GM18861 (cell line): ENCODE measurements around the gene TNNT3.

Experiments
- ATAC-seq: cut with Tn5 transposase; IDR thresholded peaks from one replicate; pipeline ENCODE4 v1.9.1; 2021; ENCODE audit not compliant: unreplicated experiment

Gene TNNT3

DNA sequence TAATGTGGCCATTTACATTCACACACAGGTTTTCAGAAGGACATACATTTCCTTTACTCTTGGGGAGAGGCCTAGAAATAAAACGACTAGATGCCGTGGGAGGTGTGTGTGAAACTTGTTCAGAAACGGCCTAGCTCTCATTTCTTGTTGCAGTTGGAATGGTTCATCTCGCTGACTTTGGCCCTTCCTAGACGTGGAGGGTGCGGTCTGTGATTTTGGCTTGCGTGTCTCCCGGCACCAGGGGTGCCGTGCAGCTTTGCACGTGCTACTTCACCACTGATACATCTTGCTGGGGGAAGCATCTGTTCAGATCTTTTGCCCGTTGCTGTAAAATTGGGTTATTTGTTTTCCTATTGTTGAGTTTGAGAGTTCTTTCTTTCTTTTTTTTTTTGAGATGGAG is 24.7 kb upstream of the TNNT3 start:
- ATAC-seq, result no peak

DNA sequence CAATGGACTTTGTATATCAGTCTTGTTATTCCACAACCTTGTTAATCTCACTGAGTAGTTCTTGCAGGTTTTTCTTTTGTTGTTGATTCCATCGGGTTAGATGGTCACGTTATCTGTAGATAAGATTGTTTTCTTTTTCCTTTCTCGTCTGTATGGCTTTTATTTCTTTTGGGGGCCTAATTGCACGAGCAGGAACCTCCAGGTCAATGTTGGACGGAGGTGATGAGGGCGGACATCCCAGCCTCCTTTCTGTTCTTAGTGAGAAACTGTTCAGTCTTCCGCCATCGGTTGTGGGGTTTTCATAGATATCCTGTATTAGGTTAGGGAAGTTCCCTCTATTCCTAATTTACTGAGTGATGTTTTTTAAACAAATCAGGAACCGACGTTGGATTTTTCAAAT is 23.0 kb upstream of the TNNT3 start:
- ATAC-seq, result no peak

DNA sequence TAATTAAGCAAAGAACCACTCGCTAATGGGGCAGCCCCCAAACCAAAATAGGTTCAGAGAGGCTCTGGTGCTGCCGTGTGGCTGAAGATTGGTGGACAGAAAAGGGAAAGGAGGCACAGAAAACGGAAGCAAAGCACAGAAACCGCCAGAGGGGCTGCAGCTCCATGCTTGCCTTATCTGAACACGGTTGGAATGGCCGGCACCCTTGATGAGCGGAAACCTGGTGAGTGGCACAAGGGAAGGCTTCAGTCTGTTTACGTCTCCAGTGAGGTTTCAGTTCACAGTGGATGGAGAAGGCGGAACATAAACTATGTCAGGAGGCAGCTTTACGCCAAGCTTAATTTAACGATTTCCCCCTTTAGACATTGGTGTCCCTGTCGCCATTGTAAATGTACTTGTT is 22.6 kb upstream of the TNNT3 start:
- ATAC-seq, result no peak

DNA sequence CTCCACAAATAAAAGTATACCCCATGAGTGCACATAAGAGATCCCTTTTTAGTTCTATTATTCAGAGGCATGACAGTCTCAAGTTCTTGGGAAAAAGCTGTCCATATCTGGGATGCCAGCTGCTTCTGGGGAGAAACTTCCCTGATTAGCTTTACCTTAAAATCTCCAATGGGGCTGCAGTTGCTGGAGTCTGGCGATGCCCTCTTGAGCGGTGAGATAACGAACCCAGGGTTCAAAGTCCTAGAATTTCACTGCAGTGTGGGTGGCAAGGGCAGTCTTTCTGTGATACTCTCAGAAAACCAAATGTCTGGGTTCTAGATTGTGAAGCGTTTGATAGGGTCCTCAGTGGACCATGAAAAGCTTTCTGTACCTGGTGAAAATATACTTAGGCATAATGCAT is 20.4 kb upstream of the TNNT3 start:
- ATAC-seq, result no peak

DNA sequence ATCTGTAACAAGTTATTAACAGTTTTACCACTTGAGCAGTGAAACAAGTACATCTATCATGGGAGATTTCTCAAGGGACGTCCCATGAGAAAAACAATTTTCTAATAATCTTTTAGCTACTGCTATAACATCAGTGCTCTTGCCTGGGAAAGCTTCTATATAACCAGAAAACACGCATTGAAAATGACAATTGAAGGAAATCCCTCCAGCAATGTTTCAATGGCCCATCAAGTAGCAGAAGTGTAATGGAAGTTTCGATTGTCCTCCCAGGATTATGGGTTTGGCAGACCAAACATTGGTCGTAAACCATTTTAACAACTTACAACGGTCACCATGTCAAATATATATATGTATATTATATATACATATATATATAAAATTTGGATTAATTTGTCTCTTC is 19.8 kb upstream of the TNNT3 start:
- ATAC-seq, result no peak

DNA sequence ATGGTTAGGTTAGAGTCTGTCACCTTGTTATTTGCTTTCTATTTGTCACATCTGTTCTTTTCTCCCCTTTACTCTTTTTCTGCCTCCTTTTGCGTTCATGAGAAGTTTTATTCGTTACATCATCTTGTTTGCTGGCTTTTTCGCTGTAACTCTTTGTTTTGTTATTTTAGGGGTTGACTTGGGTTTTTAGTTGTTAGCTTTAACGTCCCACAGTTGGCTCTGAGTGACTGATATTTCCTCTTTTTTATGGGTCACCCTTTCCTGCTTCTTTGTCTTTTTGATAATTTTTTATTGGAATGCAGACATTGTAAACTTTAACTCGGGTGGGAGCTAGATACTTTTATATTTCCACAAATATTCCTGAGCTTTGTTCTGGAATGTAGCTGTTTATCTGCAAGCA is 13.3 kb upstream of the TNNT3 start:
- no peak for ATAC-seq

DNA sequence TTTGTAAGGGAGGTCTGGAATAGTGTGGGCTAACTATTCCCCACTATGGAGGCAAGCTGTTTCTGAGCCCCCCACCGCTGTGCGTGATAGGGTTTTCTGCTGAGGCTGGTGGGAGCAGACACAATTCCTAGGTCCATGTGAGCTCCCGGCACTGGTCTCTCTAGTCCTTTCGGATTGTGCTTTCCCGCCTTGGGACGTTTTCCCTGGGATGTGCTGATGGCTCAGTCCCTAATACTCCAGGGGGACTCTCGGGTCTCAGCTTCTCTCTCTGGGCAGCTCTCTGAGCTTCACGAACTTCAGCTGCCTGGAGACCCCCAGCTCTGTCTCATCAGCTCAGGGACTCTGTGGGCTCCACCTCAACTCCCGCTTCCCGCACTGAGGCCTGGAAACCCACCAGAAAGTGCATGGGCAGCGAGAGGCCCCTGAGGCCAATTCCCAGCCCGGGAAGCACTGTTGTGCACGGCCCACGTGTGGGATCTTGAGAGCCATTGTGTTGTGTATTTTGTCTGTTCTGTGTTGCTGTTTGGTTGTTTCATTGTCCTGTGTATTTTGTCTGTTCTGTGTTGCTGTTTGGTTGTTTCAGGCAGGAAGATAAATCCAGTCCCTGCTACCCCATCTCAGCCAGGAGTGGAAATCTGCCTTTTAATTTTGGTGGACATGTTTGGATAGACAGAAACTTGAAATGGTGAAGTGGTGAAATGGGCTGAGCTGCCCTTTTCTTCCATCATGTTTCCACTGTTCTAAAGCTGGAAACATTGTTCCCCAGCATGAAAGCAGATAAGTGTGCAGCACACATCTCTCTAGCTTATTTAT is 12.7 kb upstream of the TNNT3 start:
- ATAC-seq, result no peak

DNA sequence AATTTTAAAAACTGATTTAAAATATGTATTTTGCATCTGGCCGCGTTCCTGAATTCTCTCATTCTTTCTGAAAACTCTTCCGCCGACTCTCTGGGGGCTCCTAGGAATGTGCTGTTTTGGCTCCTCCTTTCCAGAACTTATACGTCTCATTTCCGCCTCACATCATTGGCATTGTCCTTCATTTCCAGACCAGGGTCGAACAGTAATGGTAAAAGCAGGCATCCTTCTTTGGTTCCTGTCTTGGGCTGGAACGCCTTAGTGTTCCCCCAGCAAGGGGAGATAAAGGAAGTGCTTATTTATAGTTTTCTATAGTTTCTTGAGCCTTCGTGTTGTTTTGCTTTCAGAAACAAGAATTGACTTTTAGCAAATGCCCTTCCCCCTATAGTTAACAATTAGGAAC is 10.9 kb upstream of the TNNT3 start:
- no peak for ATAC-seq

DNA sequence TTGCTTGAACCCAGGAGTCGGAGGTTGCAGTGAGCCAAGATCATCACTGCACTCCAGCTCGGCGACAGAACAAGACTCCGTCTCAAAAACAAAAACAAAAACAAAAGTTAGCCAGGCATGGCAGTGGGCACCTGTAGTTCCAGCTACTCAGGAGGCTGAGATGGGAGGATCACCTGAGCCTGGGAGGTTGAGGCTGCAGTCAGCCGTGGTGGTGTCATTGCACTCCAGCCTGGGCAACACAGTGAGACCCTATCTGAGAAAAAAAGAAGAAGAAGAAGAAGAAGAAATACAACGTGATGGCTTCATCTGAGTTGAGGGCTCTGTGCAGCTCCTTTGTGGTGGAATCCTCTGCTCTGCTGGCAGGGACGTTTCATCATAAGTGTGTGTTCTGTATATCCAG is 10.0 kb upstream of the TNNT3 start:
- ATAC-seq, result no peak

DNA sequence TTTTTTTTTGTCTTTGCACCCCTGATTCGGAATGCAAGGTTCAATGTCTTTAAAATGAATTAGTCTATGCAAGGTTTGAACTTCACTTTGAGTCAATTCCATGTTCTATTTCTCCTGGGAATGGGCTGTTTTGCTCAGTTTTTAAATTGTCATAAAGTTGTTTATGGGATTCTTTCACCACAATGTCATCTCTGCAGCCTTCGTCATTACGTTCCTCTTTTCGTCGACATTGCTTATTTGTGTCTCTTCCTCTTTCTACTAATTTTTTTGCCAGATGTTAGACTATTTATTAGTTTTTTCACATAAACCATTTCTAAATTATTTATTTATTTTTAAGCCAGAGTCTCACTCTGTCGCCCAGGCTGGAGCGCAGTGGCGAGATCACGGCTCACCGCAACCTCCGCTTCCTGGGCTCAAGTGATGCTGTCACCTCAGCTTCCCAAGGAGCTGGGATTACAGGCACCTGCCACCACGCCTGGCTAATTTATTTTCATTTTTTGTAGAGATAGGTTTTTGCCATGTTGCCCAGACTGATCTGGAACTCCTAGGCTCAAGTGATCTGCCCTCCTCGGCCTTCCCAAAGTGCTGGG is 7.1 kb upstream of the TNNT3 start:
- ATAC-seq, result no peak

DNA sequence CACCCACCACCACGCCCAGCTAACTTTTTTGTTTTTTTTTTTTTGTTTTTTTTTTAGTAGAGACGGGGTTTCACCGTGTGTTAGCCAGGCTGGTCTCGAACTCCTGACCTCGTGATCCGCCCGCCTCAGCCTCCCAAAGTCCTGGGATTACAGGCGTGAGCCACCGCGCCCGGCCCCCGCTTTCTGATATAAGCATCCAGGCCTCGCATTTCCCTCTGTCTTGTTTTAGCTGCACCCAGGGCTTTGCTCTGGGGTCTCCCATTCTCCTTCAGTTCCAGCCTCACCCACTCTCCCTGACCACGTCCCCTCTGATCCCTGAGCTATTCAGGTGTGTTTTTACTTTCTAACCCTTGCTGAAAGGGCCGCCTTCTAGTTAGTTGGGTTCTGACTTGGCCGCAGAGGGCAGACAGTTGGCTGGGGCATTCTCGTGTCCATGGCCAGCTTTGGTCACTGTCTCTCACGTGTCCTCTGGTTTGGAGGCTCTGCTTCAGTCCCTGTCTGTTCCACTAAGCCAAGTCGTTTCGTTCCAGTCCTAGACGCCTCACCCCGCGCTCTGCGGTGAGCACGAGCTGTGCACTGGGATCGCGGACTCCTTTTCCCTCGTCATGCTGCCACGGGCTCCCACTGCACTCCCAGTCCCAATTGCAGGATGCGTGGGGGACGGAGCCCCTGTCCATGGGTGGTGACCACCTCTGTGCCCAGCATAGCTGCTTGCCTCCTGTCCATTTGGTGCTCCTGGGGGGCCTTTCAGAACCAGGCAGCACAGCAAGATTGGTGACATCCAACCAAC is 6.0 kb upstream of the TNNT3 start:
- ATAC-seq, result no peak

DNA sequence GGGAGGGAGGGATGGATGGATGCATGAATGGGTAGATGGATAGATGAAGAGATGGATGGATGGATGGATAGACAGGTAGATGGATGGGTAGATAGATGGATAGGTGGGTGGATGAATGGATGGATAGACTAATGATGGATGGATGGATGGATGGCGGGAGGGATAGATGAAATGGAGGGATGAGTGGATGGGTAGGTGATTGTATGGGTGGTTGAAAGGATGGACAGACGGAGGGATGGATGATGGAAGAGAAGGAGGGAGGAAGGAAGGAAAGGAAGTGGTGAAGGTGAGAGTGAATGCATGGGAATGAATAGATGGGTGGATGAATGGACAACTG is 3.7 kb upstream of the TNNT3 start:
- no peak for ATAC-seq

DNA sequence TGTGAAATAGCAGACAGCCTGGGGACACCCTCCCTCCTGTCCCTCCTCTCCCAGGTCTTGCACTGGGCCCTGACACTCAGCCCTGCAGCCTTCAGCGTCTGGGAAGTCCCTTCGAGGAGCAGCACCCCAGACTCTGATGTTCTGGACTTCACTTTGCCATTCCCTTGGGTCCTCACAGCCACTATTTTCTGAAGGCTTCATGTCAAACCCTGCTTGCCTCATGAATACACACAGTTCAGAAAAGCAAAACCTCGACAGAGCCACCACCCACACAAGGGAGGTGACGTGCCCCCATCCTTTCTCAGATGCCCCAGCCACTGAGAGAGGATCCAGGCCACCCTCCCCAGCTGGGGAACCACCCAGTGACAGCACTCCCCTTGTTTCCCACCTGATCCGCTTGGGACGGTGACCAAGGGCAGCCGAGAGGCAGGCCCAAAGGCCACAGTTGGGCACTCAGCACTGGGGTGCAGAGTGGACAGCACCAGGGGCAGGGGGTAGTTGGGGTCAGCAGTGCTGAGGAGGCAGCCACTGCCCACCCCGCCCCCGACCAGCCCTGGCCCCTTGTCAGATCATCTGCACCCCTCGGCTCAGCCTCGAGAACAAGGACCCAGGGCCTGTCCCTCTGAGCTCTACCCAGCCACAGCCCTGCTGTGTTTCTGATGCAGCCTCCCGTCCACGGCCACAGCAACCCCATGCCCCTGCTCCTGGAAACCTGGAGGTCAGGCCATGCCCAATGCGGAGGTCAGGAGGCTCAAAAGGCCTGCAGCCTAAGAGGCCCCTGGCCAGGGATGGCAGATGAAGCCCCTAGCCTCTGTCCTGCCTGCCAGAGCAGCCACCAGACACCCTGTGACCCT is 3.1 kb upstream of the TNNT3 start:
- ATAC-seq, result no peak

DNA sequence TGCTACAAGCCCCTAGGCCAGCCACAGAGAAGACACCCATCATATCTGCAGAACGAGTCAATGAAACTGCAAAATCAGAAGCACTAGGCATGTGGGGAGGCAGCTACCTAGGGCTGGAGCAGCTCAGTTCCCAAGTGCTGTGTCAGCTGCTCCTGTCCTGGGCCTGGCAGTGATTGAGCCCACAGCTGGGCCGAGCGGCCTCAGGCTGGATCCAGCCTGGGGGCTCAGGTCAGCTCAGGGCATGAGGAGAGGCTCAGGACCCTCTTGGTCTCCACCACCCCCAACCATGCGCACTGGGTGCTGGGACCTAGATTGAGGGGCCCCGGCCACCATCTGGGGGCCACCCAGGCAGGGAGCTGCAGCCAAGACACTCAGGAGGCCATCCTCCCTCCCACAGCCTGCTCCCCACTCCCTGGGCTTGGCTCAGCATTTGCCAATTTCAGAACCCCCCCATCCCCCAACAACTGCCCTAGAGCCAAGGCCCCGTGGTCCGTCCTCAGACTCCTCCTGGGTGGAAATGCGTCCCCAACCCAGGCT is 2.4 kb upstream of the TNNT3 start:
- no peak for ATAC-seq

DNA sequence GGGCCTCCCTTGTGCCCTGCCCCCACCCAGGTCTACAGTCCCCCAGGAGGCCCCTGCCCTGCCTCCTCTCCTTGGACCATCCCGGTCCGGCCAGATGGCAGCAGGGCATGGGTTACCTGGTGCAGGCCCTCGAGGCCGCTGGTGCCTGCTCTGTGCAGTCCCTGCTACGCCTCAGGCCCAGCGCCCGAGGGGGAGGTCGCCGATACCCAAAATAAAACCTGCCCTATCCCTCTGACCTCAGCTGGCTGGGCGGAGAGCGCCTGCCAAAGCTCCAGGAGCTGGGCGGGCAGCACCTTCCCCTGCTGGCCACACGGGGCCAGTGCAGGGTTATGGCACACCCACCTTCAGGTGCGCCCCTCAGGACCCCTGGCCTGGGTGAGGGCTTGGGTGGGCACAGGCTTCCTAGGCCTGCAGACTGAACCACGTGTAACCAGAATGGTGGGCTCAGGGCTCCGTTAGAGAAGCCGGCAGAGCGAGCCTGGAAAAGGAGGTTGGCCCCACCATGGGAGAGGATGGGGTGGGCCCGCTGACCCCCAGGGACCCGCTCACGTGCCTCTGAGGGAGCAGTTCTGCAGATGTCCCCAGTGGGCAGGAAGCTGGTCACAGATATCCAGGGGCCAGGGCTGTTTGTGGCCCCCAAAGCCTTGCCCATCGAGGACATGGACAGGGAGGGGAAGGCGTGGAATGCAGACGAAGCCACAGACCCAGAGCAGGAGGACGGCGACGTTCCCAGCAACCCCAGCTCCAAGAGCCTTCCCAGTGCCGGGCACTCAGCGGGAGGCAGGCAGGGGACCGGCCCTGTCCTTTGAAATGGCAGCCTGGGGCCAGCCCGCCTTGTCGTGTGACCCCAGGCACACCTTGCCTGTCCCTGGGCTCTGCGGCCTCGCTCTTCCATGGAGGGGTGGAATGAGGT is 1.7 kb upstream of the TNNT3 start:
- no peak for ATAC-seq

DNA sequence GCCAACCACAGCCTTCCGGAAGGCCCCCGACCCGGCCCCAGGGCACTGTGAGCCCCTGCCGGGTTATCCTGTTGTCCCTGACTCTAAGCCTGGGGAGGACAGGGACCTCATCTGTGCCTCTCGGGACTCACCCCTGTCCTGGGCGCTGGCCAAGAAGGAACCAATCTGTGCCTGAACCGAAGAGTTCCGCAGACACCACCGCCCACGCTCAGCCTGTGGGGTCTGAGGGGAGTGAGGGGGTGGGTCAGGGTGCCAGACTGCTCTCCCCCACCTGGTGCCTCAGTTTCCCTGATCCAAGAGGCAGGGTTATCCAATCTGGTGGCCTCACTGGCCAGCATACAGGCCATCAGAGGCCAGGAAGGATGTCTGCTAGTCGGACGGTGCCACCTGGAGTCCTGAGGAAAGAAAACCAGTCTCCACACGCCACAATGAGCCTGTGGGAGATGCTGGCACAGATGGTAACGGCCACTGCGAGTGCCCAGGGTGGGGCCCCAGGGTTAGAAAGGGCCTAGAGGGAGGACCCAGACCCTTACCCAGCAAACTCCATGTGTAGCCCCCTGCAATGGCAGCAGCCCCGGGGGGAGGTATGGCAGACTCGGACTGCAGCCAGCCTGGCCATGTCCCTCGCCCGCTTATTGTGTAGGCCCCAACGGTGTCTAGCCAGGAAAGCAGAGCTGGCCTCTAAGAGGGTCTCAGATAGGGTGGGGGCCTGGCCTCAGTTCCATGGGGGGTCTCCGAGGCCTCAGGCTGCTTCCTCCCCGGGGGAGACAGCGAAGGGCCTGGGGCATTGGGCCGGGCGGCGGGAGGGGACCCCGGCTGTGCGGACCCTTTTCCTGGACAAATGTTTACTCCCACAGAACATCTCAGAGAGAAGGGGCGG is 827 bp upstream of the TNNT3 start:
- no peak for ATAC-seq

DNA sequence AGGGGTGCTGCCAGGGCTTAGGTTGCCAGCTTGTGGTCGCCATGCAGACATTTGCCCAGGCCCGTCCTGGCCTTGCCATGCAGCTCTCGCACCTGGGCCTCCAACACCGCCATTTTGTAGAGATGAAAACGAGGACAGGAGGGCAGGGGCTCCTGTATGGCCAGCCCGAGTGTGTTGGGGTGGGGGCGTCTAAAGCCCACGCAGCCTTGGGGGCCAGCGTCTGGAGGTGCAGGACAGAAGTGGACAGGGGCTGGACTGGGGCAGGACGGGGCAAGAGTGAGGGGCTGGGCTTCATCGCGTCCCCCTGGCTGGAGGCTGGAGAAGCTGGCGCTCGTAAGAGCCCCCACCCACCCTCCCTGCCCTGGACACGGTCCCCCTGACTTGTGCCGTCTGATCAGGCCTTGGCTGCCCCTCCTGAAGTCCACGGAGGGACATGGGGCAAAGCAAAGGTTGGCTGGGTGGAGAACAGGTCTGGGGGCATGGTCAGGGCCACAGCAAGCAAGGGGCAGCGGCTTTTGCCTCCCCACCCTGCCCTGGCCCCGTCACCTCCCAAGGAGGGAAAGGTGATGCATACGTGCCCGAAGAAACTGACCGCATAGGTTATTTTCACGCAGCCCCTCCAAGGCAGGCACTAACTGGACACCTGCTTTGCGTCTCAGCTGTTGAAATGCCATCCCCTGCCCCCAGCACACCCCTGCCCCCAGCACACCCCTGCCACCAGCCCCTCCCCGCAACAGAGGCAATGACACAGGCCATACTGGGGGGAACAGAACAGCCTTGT is 815 bp downstream of the TNNT3 start:
- ATAC-seq, result no peak

DNA sequence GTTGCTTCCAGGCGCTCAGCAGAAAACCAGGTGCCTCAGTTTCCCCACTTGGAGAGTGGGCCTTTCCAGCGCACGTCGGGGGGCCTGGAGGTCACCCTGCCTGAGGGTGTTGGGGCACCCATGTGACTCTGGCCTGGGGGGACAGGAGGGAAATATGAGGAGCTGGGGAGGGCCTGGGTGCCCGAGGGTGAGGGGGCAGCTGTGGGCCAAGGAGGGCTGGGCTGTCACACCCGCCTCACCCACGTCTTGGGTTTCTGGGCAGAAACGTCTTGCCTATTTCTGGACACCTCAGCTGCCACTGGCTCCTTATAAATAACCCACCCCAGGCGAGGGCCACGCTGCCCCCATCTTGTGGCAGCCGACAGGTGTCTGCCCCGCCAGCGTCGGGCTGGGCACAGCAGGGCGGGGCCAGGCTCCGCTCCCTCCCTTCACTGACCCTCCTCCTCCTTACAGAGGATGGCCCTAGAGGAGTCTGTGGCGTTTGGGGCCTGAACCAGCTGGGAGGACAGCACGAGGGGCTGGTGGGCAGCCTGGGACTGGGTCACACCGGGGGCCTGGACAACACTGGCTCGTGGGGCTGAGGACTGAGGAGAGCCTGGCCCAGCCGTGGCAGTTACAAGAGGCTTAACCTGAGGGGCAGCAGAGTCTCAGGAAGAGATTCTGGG is 1.5 kb downstream of the TNNT3 start:
- no peak for ATAC-seq
